GM23248 (cell line): ENCODE results near the gene CLIP4.

ENCODE experiments used
- EZH2 ChIP-seq: fragments of 200-600 bp; sonication (generic); IDR thresholded peaks from 2 replicates; pipeline ENCODE4 v1.6.1; 2018; ENCODE audit warnings: antibody characterized with exemption, mild to moderate bottlenecking; ENCODE audit not compliant: insufficient read depth, poor library complexity, severe bottlenecking
- EZH2phosphoT487 ChIP-seq: fragments of 200-600 bp; sonication (generic); IDR thresholded peaks from 2 replicates; pipeline ENCODE4 v1.6.1; 2018; ENCODE audit warnings: antibody characterized with exemption, moderate library complexity, mild to moderate bottlenecking, low read depth; ENCODE audit not compliant: insufficient read depth

GRCh38 chr2:29224693-29225551, 109.7 kb downstream of the CLIP4 start:
- TF ChIP-seq EZH2 (no peak), EZH2phosphoT487 (no peak)
